Astrocyte (in vitro differentiated cells and primary cell): ENCODE data around the gene PREX1. TPM values are rescaled to one million over a fixed set of nuclear protein-coding genes. Genes with fewer than 3 reads are reported as not detected.

Source experiments
- DNase-seq: peaks from one replicate; pipeline ENCODE4 v3.0.0-alpha.2; 2010; ENCODE audit warnings: low read depth
- FAIRE-seq: peaks from 2 replicates; lab custom pipeline; 2011; peaks lifted over from hg19 to GRCh38; lab: Jason Lieb, UNC
- H2AFZ ChIP-seq: 2 replicates; pipeline ENCODE4 v1.6.0; 2012; ENCODE audit warnings: low read depth, low read length, inconsistent platforms
- H3K27ac ChIP-seq: 2 replicates; pipeline ENCODE4 v1.5.1; 2011; ENCODE audit warnings: low read depth, low read length, inconsistent platforms
- H3K27me3 ChIP-seq: 2 replicates; pipeline ENCODE4 v1.6.0; 2011; ENCODE audit warnings: low read length, inconsistent platforms; ENCODE audit not compliant: insufficient read depth
- H3K36me3 ChIP-seq: 2 replicates; pipeline ENCODE4 v1.5.1; 2011; ENCODE audit warnings: low read length, inconsistent platforms; ENCODE audit not compliant: insufficient read depth
- H3K4me1 ChIP-seq: 2 replicates; pipeline ENCODE4 v1.5.1; 2011; ENCODE audit warnings: low read length, inconsistent platforms; ENCODE audit not compliant: insufficient read depth
- H3K4me2 ChIP-seq: 2 replicates; pipeline ENCODE4 v1.6.0; 2012; ENCODE audit warnings: low read length, inconsistent platforms
- H3K4me3 ChIP-seq: 2 replicates; pipeline ENCODE4 v1.5.1; 2011; ENCODE audit warnings: low read depth, mild to moderate bottlenecking, low read length, inconsistent platforms; ENCODE audit not compliant: insufficient read depth
- H3K79me2 ChIP-seq: 2 replicates; pipeline ENCODE4 v1.6.0; 2012; ENCODE audit warnings: mild to moderate bottlenecking, low read length, inconsistent platforms; ENCODE audit not compliant: insufficient read depth
- H3K9ac ChIP-seq: 2 replicates; pipeline ENCODE4 v1.6.0; 2012; ENCODE audit warnings: mild to moderate bottlenecking, low read length, inconsistent platforms
- H3K9me3 ChIP-seq: 2 replicates; pipeline ENCODE4 v1.5.1; 2012; ENCODE audit warnings: low read depth, mild to moderate bottlenecking, low read length, inconsistent platforms; ENCODE audit not compliant: insufficient read depth
- H4K20me1 ChIP-seq: 2 replicates; pipeline ENCODE4 v1.6.0; 2012; ENCODE audit warnings: low read length, inconsistent platforms; ENCODE audit not compliant: insufficient read depth
- H3K27ac Mint-ChIP-seq: one replicate; pipeline ENCODE4 v1.8.0; 2021; ENCODE audit warnings: mild to moderate bottlenecking, mixed read lengths; ENCODE audit not compliant: unreplicated experiment
- H3K27me3 Mint-ChIP-seq: one replicate; pipeline ENCODE4 v1.8.0; 2021; ENCODE audit warnings: low read depth, mixed read lengths; ENCODE audit not compliant: unreplicated experiment
- H3K36me3 Mint-ChIP-seq: one replicate; pipeline ENCODE4 v1.8.0; 2021; ENCODE audit warnings: low read depth, mixed read lengths; ENCODE audit not compliant: unreplicated experiment
- H3K4me1 Mint-ChIP-seq: one replicate; pipeline ENCODE4 v1.8.0; 2021; ENCODE audit warnings: low read depth, mixed read lengths; ENCODE audit not compliant: unreplicated experiment
- H3K4me3 Mint-ChIP-seq: one replicate; pipeline ENCODE4 v1.8.0; 2021; ENCODE audit warnings: mild to moderate bottlenecking, moderate library complexity, mixed read lengths; ENCODE audit not compliant: unreplicated experiment
- H3K9me3 Mint-ChIP-seq: one replicate; pipeline ENCODE4 v1.8.0; 2021; ENCODE audit warnings: mild to moderate bottlenecking, mixed read lengths; ENCODE audit not compliant: unreplicated experiment
- EZH2 ChIP-seq: IDR thresholded peaks from 2 replicates; pipeline ENCODE4 v1.6.1; 2012; ENCODE audit warnings: mild to moderate bottlenecking, low read length, inconsistent platforms; ENCODE audit not compliant: insufficient read depth
- total RNA-seq: library from RNA; stranded (reverse); gene quantifications from 2 replicates; pipeline ENCODE4 v1.2.1, GENCODE V29; 2021
- TF ChIP-seq, protein P1 (sequence below): IDR thresholded peaks from 2 replicates; pipeline ENCODE4 v1.5.1; 2011; ENCODE audit warnings: low read depth, mild to moderate bottlenecking, inconsistent platforms, low read length, moderate library complexity; ENCODE audit not compliant: insufficient read depth

The PREX1 gene
- total RNA-seq, 1 donor from 2014 or later: 3.5 TPM

GRCh38 chr20:48766205-48766604 lies 61.6 kb downstream of the PREX1 start:
- Histone ChIP-seq H3K27ac (no peak overlapping the region), H3K9ac (no peak overlapping the region), H3K4me3 (no peak overlapping the region), H3K79me2 (no peaks in the 10 kb centered on the region), H3K4me1 (no peaks in the 10 kb centered on the region), H3K4me2 (no peak overlapping the region), H3K36me3 (no peaks in the 10 kb centered on the region), H4K20me1 (no peaks in the 10 kb centered on the region), H2AFZ (no peak overlapping the region), H3K9me3 (no peaks in the 10 kb centered on the region), H3K27me3 (no peaks in the 10 kb centered on the region)
- TF ChIP-seq, protein P1, sequence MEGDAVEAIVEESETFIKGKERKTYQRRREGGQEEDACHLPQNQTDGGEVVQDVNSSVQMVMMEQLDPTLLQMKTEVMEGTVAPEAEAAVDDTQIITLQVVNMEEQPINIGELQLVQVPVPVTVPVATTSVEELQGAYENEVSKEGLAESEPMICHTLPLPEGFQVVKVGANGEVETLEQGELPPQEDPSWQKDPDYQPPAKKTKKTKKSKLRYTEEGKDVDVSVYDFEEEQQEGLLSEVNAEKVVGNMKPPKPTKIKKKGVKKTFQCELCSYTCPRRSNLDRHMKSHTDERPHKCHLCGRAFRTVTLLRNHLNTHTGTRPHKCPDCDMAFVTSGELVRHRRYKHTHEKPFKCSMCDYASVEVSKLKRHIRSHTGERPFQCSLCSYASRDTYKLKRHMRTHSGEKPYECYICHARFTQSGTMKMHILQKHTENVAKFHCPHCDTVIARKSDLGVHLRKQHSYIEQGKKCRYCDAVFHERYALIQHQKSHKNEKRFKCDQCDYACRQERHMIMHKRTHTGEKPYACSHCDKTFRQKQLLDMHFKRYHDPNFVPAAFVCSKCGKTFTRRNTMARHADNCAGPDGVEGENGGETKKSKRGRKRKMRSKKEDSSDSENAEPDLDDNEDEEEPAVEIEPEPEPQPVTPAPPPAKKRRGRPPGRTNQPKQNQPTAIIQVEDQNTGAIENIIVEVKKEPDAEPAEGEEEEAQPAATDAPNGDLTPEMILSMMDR: no peak
- TF ChIP-seq EZH2: no peak
- peaks cover 10% of the 10 kb centered on the region for H3K9me3 Mint-ChIP-seq
- H3K27ac Mint-ChIP-seq: no peak overlapping the region
- DNase-seq: no peak
- peaks cover 3% of the 10 kb centered on the region for H3K27me3 Mint-ChIP-seq
- no peaks in the 10 kb centered on the region for H3K36me3 Mint-ChIP-seq
- FAIRE-seq: no peak
- peaks cover 2% of the 10 kb centered on the region for H3K4me1 Mint-ChIP-seq
- no peak overlapping the region for H3K4me3 Mint-ChIP-seq

DNA sequence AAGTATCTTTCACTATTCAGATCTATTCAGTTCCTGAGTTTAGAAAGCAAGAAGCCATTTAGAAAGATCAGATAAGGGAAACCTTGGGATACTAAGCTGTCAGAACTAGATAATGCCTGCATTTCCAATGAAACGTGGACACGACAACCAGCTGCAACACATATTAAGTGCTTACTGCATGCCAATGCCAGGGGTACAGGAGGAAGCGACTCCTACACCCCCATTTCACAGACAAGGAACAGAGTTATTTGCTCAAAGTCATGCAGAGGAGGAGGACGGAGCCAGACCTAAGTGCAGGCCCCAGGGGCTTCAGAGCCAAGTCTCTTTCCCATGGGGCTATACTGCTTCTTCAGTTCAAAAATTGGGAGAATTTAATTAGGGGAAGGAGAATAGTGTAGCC lies 62.4 kb downstream of the PREX1 start:
- H3K4me2 ChIP-seq: no peak overlapping the region
- no peak overlapping the region for H3K27ac ChIP-seq
- no peak overlapping the region for H3K4me3 ChIP-seq
- peaks cover 3% of the 10 kb centered on the region for H3K27me3 Mint-ChIP-seq
- no peak overlapping the region for H3K27ac Mint-ChIP-seq
- H3K36me3 ChIP-seq: no peaks in the 10 kb centered on the region
- no peak for TF ChIP-seq EZH2
- TF ChIP-seq, protein P1: no peak
- H3K4me1 ChIP-seq: peaks cover 4% of the 10 kb centered on the region
- peaks cover 3% of the 10 kb centered on the region for H3K4me1 Mint-ChIP-seq
- no peaks in the 10 kb centered on the region for H3K9me3 ChIP-seq
- H3K4me3 Mint-ChIP-seq: no peak overlapping the region
- no peak overlapping the region for H3K9ac ChIP-seq
- DNase-seq (no peak), FAIRE-seq (no peak)
- no peaks in the 10 kb centered on the region for H3K79me2 ChIP-seq
- no peaks in the 10 kb centered on the region for H3K27me3 ChIP-seq
- H4K20me1 ChIP-seq: no peaks in the 10 kb centered on the region
- peaks cover 10% of the 10 kb centered on the region for H3K9me3 Mint-ChIP-seq
- no peaks in the 10 kb centered on the region for H3K36me3 Mint-ChIP-seq
- H2AFZ ChIP-seq: no peak overlapping the region

DNA sequence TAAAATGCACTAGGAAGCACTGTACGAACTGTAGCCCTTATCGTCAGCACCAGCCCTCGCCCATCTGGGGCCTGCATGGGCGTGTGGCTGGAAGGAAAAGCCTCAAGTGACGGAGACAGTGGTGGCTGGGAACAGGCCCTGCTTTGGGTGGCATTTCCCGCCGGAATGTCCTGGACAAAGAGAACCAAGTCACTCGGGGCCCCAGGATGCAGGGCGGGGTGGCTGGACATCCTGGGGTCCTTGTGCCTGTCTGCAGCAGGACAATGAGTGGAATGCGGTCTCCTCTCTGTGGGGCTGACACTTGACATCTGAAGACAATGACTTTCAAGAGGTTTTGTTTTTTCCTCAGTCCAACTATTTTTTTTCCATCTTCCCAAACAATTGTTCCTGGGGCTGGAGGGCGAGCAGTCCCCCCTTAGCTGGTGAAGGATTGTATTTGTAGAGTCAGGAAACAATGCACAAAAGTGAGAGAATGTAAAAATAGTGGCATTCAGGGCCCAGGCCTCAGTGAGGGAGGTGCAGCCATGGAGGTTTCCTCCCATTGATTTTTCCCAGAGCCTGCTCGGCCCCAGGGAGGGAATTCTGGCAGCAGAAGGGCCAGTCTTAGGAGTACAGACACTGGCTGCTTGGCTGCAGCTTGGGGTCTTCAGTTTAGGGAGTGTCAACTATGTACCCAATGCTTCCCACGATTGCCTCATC lies 64.4 kb downstream of the PREX1 start:
- no peak overlapping the region for H3K4me2 ChIP-seq
- H3K36me3 ChIP-seq: no peaks in the 10 kb centered on the region
- H4K20me1 ChIP-seq: no peaks in the 10 kb centered on the region
- TF ChIP-seq, protein P1: no peak
- TF ChIP-seq EZH2: no peak
- no peak overlapping the region for H3K27ac ChIP-seq
- FAIRE-seq (no peak), DNase-seq (no peak)
- peaks cover 5% of the 10 kb centered on the region for H3K27me3 Mint-ChIP-seq
- no peak overlapping the region for H3K27ac Mint-ChIP-seq
- H3K4me1 Mint-ChIP-seq: peaks cover 8% of the 10 kb centered on the region
- no peak overlapping the region for H2AFZ ChIP-seq
- no peaks in the 10 kb centered on the region for H3K27me3 ChIP-seq
- no peaks in the 10 kb centered on the region for H3K79me2 ChIP-seq
- H3K4me3 ChIP-seq: no peak overlapping the region
- peaks cover 4% of the 10 kb centered on the region for H3K4me1 ChIP-seq
- H3K4me3 Mint-ChIP-seq: no peak overlapping the region
- H3K9me3 ChIP-seq: no peaks in the 10 kb centered on the region
- peaks cover 10% of the 10 kb centered on the region for H3K9me3 Mint-ChIP-seq
- no peak overlapping the region for H3K9ac ChIP-seq
- no peaks in the 10 kb centered on the region for H3K36me3 Mint-ChIP-seq
